ENCODE data around the gene GRK1.
"Not testable (repeated sequence)": the region's sequence is repeated elsewhere in the genome, so short reads cannot be mapped to it uniquely, and the experiment has no call there.

DNA sequence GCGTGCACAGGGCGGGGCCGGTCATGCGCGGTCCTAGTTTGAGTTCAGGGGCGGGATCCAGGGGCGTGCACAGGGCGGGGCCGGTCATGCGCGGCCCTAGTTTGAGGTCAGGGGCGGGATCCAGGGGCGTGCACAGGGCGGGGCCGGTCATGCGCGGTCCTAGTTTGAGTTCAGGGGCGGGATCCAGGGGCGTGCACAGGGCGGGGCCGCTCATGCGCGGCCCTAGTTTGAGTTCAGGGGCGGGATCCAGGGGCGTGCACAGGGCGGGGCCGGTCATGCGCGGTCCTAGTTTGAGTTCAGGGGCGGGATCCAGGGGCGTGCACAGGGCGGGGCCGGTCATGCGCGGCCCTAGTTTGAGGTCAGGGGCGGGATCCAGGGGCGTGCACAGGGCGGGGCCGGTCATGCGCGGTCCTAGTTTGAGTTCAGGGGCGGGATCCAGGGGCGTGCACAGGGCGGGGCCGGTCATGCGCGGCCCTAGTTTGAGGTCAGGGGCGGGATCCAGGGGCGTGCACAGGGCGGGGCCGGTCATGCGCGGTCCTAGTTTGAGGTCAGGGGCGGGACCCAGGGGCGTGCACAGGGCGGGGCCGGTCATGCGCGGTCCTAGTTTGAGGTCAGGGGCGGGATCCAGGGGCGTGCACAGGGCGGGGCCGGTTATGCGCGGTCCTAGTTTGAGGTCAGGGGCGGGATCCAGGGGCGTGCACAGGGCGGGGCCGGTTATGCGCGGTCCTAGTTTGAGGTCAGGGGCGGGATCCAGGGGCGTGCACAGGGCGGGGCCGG is 58.5 kb downstream of the GRK1 start:
- TF ChIP-seq YY1 (IDR thresholded peaks at IDR 0.05; ENCODE audit: insufficient read depth, insufficient read length); ZNF274 (IDR thresholded peaks at IDR 0.05; ENCODE audit: low read depth, low read length); SUZ12 (IDR thresholded peaks at IDR 0.05; ENCODE audit: extremely low read depth, insufficient read depth, insufficient read length): not testable (repeated sequence)
